HG03521 (cell line): ENCODE data around the gene RAB3B.

Source experiments
- ATAC-seq: cut with Tn5 transposase; IDR thresholded peaks from one replicate; pipeline ENCODE4 v1.9.1; 2021; ENCODE audit warnings: mild to moderate bottlenecking, moderate library complexity; ENCODE audit not compliant: unreplicated experiment

The RAB3B gene

DNA sequence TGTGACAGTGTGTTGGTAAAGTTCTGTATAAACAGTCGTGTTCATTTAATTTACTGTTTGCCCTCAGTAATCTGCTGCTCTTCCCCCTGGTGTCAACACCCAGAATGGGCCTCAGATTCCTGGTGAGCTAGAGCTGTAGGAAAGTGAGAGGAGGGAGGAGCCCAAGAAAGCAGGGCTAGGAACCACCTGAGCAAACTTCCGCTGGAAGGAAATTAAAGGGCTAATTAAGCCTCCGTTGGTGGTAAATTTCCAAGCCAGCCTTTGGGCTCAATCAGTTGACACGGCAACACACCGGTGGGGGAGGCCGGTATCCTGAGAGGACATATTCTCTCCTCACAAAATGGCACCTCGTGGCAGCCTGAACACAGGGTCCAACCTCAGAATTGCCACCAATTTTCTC lies 32.9 kb downstream of the RAB3B start:
- no peak for ATAC-seq

DNA sequence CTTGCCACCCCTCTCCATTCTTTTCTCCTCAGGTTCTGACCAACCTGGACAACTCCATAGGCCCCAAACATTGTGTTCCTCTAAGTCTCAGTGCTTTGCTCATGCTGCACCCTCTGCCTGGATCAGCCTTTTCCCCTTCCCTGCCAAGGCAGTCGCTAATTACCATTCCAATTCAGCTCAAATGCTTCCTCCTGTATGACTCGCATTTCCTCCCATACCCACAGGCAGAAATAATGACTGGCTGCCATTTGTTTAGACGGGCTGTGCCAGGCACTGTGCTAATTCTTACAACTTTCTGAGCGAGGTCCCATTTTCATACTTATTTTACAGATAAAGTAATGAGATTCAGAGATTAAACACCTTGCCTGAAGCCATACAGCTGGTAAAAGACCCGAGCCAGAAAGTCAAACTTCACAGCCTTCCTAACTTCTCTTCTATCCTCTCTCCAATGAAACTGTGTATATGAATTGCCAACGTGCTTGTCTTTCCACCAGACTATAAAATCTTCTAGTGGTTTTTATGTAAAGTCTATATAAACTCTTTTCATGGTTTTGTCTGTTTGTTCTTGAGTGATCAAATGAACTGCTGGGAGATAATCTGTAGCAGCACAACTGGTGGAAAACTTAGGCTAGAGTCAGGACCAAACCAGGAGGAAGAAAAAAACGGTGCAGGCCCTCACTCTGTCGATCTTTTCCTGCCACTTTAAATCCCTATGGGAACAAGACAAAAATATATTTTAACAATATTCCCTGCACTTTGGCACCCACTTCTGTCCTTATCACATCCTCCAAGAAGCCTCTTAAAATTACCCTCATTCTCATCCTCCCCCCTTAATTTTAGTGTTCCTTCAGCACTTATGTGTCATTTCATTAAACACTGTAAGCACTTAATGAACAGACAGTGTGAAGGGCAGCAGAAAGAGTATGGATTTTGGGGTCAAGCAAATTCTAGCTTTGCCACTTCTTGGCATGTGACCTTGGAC lies 33.7 kb downstream of the RAB3B start:
- ATAC-seq, result no peak

GRCh38 chr1:51955797-51956527 lies 34.5 kb downstream of the RAB3B start:
- no peak for ATAC-seq

DNA sequence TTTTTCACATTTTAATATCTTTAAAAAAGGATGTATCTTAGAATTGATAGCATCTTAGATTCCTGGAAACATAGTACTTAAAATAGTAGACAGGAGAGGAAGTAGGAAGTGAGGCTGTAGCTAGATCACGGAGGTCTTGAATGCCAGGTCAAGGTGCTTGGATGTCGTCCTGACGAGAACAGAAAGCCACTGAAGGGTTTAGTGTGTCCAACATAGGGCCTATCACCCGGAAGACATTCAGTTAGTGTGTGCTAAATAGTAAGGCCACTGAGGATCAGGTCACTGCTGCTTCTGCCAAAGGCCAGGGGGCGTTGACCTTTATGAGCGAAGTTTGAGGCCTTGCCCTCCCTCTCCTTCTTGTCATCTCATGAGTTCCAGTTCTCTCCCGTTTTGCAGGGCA lies 35.7 kb downstream of the RAB3B start:
- no peak for ATAC-seq

GRCh38 chr1:51953079-51953478 lies 37.4 kb downstream of the RAB3B start:
- no peak for ATAC-seq

DNA sequence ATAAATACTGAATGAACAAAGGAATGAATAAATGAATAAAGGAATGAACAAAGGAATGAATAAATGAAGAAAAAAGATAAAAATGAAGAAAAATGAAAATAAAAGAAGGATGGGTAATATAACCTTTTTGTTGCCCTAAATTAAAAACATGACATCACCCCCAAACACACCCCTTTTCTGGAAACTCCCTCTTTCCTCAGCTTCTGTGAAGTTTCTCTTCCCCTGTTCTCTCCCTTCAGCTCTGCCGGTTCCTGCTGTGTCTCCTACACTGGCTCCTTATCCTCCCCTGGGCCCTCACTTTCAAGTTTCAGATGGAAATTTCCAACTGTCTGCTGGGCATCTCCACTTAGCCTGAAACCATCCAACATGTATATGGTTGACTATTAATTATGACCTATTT lies 37.9 kb downstream of the RAB3B start:
- ATAC-seq, result no peak

DNA sequence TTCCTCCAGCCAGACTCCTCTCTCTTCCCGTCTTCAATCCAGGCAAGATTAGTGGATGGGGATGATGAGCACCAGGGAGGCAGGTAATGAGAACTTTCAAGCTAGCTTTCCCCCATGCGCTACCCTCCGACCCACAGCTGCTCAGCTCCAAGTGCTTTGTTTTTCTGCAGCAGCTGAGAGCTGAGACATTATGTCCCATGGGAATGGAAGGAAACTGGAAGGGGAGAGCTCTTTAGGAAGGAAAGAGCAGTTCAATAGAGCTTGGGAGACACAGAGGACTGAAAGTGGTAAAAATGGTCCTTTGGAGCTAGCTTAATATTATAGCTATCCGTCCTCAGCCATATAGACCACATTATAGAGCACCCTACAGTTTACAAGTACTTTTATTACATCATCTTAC lies 39.8 kb downstream of the RAB3B start:
- no peak for ATAC-seq

GRCh38 chr1:51949014-51949702 lies 41.3 kb downstream of the RAB3B start:
- no peak for ATAC-seq

DNA sequence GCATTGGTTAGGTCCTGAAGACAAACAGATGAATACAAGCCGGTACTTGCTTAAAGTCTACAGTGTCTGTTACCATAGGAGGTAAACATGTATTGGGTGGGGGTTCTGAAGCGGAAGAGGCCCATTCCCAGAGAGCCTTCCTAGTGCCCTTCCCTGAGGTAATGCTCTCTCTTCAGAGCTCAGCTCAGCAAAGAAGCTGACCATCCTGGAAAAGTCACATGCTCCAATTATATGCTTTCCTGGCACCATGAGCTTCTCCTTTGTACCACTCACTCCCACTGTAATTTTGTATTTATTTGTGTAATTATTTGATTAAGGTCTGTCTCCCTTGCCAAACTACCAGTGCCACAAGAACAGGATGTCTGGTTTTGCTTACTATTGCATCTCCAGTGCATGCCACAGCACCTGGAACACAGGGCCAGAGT lies 42.0 kb downstream of the RAB3B start:
- no peak for ATAC-seq

GRCh38 chr1:51946300-51946699 lies 44.2 kb downstream of the RAB3B start:
- ATAC-seq, result no peak

- no peak for ATAC-seq
Observed at GRCh38 chr1:51945591-51945990, 44.9 kb downstream of the RAB3B start.

GRCh38 chr1:51942281-51942680 lies 48.2 kb downstream of the RAB3B start:
- ATAC-seq, result no peak

DNA sequence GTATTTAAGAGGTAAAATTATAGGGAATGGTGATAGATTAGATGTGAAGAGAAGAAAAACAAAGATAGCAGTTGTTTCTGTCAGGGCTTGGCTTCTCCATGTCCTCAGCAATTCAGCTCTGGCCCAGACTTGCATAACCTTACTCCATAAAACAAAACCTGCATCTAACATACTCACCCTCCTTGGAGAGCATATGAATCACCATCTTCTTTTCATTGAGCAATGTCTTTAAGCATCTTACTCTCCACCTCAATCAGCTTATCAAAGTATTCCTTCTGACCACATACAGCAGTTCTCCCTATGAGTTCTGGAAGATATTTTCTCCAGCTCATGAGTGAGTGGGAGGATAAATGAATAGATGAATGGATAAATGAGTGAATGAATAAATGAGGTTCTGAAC lies 49.0 kb downstream of the RAB3B start:
- no peak for ATAC-seq

GRCh38 chr1:51937112-51937511 lies 53.4 kb downstream of the RAB3B start:
- ATAC-seq, result no peak

GRCh38 chr1:51936531-51936930 lies 54.0 kb downstream of the RAB3B start:
- no peak for ATAC-seq

DNA sequence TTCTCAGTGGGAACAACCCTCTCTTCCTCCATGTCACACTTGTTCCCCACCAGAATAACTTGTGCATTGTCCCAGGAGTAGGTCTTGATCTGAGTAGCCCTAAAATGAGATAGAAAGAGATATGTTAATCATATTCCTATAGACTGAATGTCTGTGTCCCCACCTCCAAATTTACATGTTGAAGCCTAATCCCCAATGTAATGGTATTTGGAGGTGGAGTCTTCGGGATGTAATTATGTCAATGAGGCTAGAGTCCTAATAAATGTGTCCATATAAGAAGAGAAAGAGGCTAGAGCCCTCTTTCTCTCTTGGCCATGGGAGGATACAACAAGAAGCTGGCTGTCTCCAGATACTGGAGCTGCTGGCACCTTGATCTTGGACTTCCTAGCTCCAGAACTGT lies 57.2 kb downstream of the RAB3B start:
- no peak for ATAC-seq

GRCh38 chr1:51930329-51930728 lies 60.2 kb downstream of the RAB3B start:
- no peak for ATAC-seq

GRCh38 chr1:51928896-51929295 lies 61.6 kb downstream of the RAB3B start:
- ATAC-seq, result no peak

- no peak for ATAC-seq
Observed at GRCh38 chr1:51927029-51927428, 63.5 kb downstream of the RAB3B start.

- ATAC-seq, result no peak
Observed at GRCh38 chr1:51926171-51926812, 64.2 kb downstream of the RAB3B start.

DNA sequence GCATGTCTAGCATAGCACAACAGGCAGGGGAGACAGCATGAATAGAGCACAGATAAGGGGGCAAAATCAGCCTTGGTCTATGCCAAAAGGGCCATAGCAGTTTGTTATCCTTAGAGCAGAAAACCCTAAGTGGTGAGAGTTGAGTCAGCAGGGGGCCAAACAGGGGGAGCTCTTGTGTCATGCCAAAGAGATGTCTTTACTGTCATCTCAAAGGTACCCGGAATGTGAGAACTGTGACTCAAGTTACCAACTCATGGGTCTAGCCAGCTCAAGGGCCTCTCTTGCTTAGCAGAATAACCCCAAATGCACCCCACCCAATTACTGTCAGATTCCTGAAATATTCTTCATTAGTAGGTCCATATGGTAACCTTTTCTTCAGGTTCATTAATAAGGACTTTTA lies 66.0 kb downstream of the RAB3B start:
- ATAC-seq, result no peak
